A673 (cell line): ENCODE measurements around the gene APOL6. TPM values are rescaled to one million over a fixed set of nuclear protein-coding genes. Genes with fewer than 3 reads are reported as not detected.

Experiments
- BruUV-seq: library from RNA; stranded (reverse); fragments of 400-500 nt; replicated peaks from 2 replicates; lab custom pipeline; 2021; lab: Mats Ljungman, UMichigan
- CTCF ChIA-PET: fragments of 300-600 bp; sonication (Branson Sonifier 250); formaldehyde crosslinking; loops from one replicate; lab custom pipeline; 2022; ENCODE audit warnings: antibody characterized with exemption; lab: Charles Lee
- POLR2A ChIA-PET: fragments of 300-600 bp; sonication (Branson Sonifier 250); formaldehyde crosslinking; loops from one replicate; lab custom pipeline; 2022; ENCODE audit warnings: antibody characterized with exemption; ENCODE audit not compliant: low non-redundant PET; lab: Charles Lee
- DNase-seq: peaks from one replicate; pipeline ENCODE4 v3.0.0-alpha.2; 2015; ENCODE audit warnings: low spot score
- H3K27ac ChIP-seq: fragments of 200-600 bp; sonication (generic); 2 replicates; pipeline ENCODE4 v1.5.1; 2016; ENCODE audit warnings: mixed run types, low read depth, mild to moderate bottlenecking, mixed read lengths, antibody characterized with exemption, low read length; ENCODE audit not compliant: poor library complexity, severe bottlenecking
- H3K27me3 ChIP-seq: fragments of 200-600 bp; sonication (generic); replicated peaks from 2 replicates; pipeline ENCODE4 v1.6.1; 2017; ENCODE audit warnings: mixed run types, low read depth, mild to moderate bottlenecking, mixed read lengths, antibody characterized with exemption, low read length; ENCODE audit not compliant: insufficient read depth, poor library complexity
- H3K36me3 ChIP-seq: fragments of 200-600 bp; sonication (generic); 2 replicates; pipeline ENCODE4 v1.6.1; 2016; ENCODE audit warnings: mixed run types, mild to moderate bottlenecking, mixed read lengths, antibody characterized with exemption, low read length; ENCODE audit not compliant: insufficient read depth, poor library complexity, severe bottlenecking
- H3K4me1 ChIP-seq: fragments of 200-600 bp; sonication (generic); 2 replicates; pipeline ENCODE4 v1.6.1; 2017; ENCODE audit warnings: mixed run types, mild to moderate bottlenecking, mixed read lengths, antibody characterized with exemption, low read length; ENCODE audit not compliant: insufficient read depth, poor library complexity, severe bottlenecking
- H3K4me3 ChIP-seq: fragments of 200-600 bp; sonication (generic); 2 replicates; pipeline ENCODE4 v1.5.1; 2016; ENCODE audit warnings: low read depth, mixed run types, mild to moderate bottlenecking, mixed read lengths, low read length; ENCODE audit not compliant: poor library complexity, severe bottlenecking
- H3K9me3 ChIP-seq: fragments of 200-600 bp; sonication (generic); 2 replicates; pipeline ENCODE4 v1.6.1; 2016; ENCODE audit warnings: mixed run types, low read depth, mild to moderate bottlenecking, mixed read lengths, antibody characterized with exemption, low read length; ENCODE audit not compliant: poor library complexity, severe bottlenecking
- CTCF ChIP-seq: fragments of 300-800, 200-600 bp; sonication (generic); conservative IDR thresholded peaks from 2 replicates; pipeline ENCODE4 v1.5.1; 2017; ENCODE audit warnings: low read depth, mild to moderate bottlenecking, antibody characterized with exemption, low read length, moderate library complexity, mixed read lengths
- EZH2 ChIP-seq: fragments of 200-600 bp; sonication (generic); IDR thresholded peaks from 2 replicates; pipeline ENCODE4 v1.6.1; 2017; ENCODE audit warnings: borderline replicate concordance, low read depth, mild to moderate bottlenecking, mixed read lengths, antibody characterized with exemption, low read length; ENCODE audit not compliant: poor library complexity, severe bottlenecking
- intact Hi-C: fragments of 100-400 bp; cut with micrococcal nuclease; formaldehyde crosslinking; loops from one replicate; pipeline ENCODE4 v1.10.0; 2022; ENCODE audit not compliant: unreplicated experiment
- total RNA-seq: library from RNA; stranded (reverse); gene quantifications from 2 replicates; pipeline ENCODE4 v1.2.3, GENCODE V29; 2021

The APOL6 gene
- total RNA-seq, 1 experiment from 2014 or later: 6.3 TPM

GRCh38 chr22:35610741-35611140, 37.5 kb upstream of the APOL6 start:
- Histone ChIP-seq H3K9me3 (no peaks in the 10 kb centered on the region), H3K27ac (no peak overlapping the region), H3K4me1 (peaks cover 10% of the 10 kb centered on the region), H3K36me3 (no peaks in the 10 kb centered on the region), H3K27me3 (no peaks in the 10 kb centered on the region), H3K4me3 (no peak overlapping the region)
- DNase-seq: no peak
- TF ChIP-seq CTCF: no peak
- no peak for TF ChIP-seq EZH2
- no TSS peak for BruUV-seq
- POLR2A ChIA-PET: no interaction called here
- CTCF ChIA-PET: no interaction called here
- intact Hi-C loops: no loop called here

- Histone ChIP-seq H3K9me3 (no peaks in the 10 kb centered on the region), H3K27me3 (no peaks in the 10 kb centered on the region), H3K36me3 (no peaks in the 10 kb centered on the region), H3K4me3 (no peak overlapping the region), H3K4me1 (peaks cover 11% of the 10 kb centered on the region), H3K27ac (no peak overlapping the region)
- POLR2A ChIA-PET: interaction anchor here (0.5 kb wide), 1 partner anchor 19 kb away, joined by 3 read pairs; no protein-coding TSS in a partner anchor
- BruUV-seq: no TSS peak
- intact Hi-C loops: no loop called here
- DNase-seq: no peak
- CTCF ChIA-PET: no interaction called here
- TF ChIP-seq CTCF: no peak
- no peak for TF ChIP-seq EZH2
Measured at GRCh38 chr22:35611200-35611890, 36.9 kb upstream of the APOL6 start.

GRCh38 chr22:35611891-35612576, 36.2 kb upstream of the APOL6 start:
- H3K4me1 ChIP-seq: peaks cover 11% of the 10 kb centered on the region
- CTCF ChIA-PET: no interaction called here
- no peak for TF ChIP-seq CTCF
- no peak for TF ChIP-seq EZH2
- no peak overlapping the region for H3K27ac ChIP-seq
- H3K36me3 ChIP-seq: no peaks in the 10 kb centered on the region
- DNase-seq: no peak
- BruUV-seq: no TSS peak
- POLR2A ChIA-PET: interaction anchor here (0.5 kb wide), 1 partner anchor 18 kb away, joined by 3 read pairs; no protein-coding TSS in a partner anchor
- intact Hi-C loops: no loop called here
- H3K9me3 ChIP-seq: no peaks in the 10 kb centered on the region
- no peaks in the 10 kb centered on the region for H3K27me3 ChIP-seq
- H3K4me3 ChIP-seq: no peak overlapping the region
